HepG2 (cell line): ENCODE data around the gene AUP1. TPM values are rescaled to one million over a fixed set of nuclear protein-coding genes. Genes with fewer than 3 reads are reported as not detected.
A peak's percentile ranks its signal among the peaks of the same experiment; 100 is the strongest.

ENCODE experiments used
- ATF1 ChIP-seq: IDR thresholded peaks from 2 replicates; pipeline ENCODE4 v1.6.1; 2016; ENCODE audit warnings: mild to moderate bottlenecking, control low read depth
- CENPT ChIP-seq: sonication (generic); formaldehyde crosslinking; IDR thresholded peaks from 2 replicates; pipeline ENCODE4 v1.8.0; 2022; ENCODE audit warnings: low read depth, mild to moderate bottlenecking, moderate library complexity, missing genetic modification reagents
- IRX3 ChIP-seq: sonication (generic); formaldehyde crosslinking; IDR thresholded peaks from 2 replicates; pipeline ENCODE4 v1.8.1; 2023; ENCODE audit warnings: mild to moderate bottlenecking, low read depth, missing genetic modification reagents, borderline replicate concordance
- KMT2A ChIP-seq: sonication (generic); formaldehyde crosslinking; IDR thresholded peaks from 2 replicates; pipeline ENCODE4 v1.4.0; 2020; ENCODE audit warnings: missing genetic modification reagents
- SOX5 ChIP-seq: IDR thresholded peaks from 2 replicates; pipeline ENCODE4 v1.6.1; 2016; ENCODE audit warnings: borderline replicate concordance
- SUZ12 ChIP-seq: fragments of 150-350 bp; IDR thresholded peaks from 2 replicates; pipeline ENCODE4 v1.6.1; 2014; ENCODE audit warnings: low read depth, low read length
- TCF7L2 ChIP-seq: IDR thresholded peaks from 2 replicates; pipeline ENCODE4 v1.6.1; 2011; ENCODE audit warnings: mild to moderate bottlenecking, low read depth, low read length, moderate library complexity
- U2AF1 ChIP-seq: fragments of 200-400 bp; formaldehyde crosslinking; optimal IDR thresholded peaks from 2 replicates; pipeline ENCODE3; 2017; ENCODE audit warnings: mild to moderate bottlenecking, low read depth, low read length
- ZNF430 ChIP-seq: sonication (generic); formaldehyde crosslinking; IDR thresholded peaks from 2 replicates; pipeline ENCODE4 v1.9.0; 2021; ENCODE audit warnings: mild to moderate bottlenecking, missing genetic modification reagents
- ZNF546 ChIP-seq: sonication (generic); formaldehyde crosslinking; conservative IDR thresholded peaks from 2 replicates; pipeline ENCODE4 v1.8.1; 2023; ENCODE audit warnings: mild to moderate bottlenecking, missing genetic modification reagents
- ZNF557 ChIP-seq: sonication (generic); formaldehyde crosslinking; IDR thresholded peaks from 2 replicates; pipeline ENCODE4 v1.4.0; 2020; ENCODE audit warnings: missing genetic modification reagents
- ZNF572 ChIP-seq: sonication (generic); formaldehyde crosslinking; IDR thresholded peaks from 2 replicates; pipeline ENCODE4 v1.5.1; 2020; ENCODE audit warnings: mild to moderate bottlenecking, missing genetic modification reagents
- ZNF598 ChIP-seq: sonication (generic); formaldehyde crosslinking; IDR thresholded peaks from 2 replicates; pipeline ENCODE4 v1.5.1; 2020; ENCODE audit warnings: mild to moderate bottlenecking, missing genetic modification reagents, borderline replicate concordance
- ZSCAN20 ChIP-seq: sonication (generic); formaldehyde crosslinking; IDR thresholded peaks from 2 replicates; pipeline ENCODE4 v1.4.0; 2020; ENCODE audit warnings: missing genetic modification reagents, mild to moderate bottlenecking, borderline replicate concordance
- polyA plus RNA-seq, 8 experiments: library from polyadenylated mRNA; depleted of rRNA in 3 of 8; stranded (reverse) in 7 of 8; unstranded in 1 of 8; fragments of >200 nt; fragmentation: Illumina TruSeq in 4 of 8; extraction: Trizol in 4 of 8; gene quantifications; 2 replicates each; pipeline versions ENCODE4 v1.2.1 to v1.2.3, GENCODE V29; 2011 to 2016; ENCODE audit warnings: low read depth in 4 of 8, missing spikeins in 1 of 8, mixed read lengths in 1 of 8; ENCODE audit not compliant: insufficient read depth in 1 of 8
- total RNA-seq, 5 experiments: library from RNA; depleted of rRNA; stranded (reverse); fragments of >200 nt; fragmentation: Illumina TruSeq; extraction: Trizol; gene quantifications; 2 replicates each; pipeline ENCODE4 v1.2.3, GENCODE V29; 2016; ENCODE audit warnings: low read depth in 1 of 5
- TF ChIP-seq, protein P1 (sequence below): IDR thresholded peaks from 2 replicates; pipeline ENCODE4 v1.6.1; 2018; ENCODE audit warnings: missing genetic modification reagents, mild to moderate bottlenecking, missing compliant biosample characterization
- TF ChIP-seq, protein P2 (sequence below): sonication (generic); formaldehyde crosslinking; IDR thresholded peaks from 2 replicates; pipeline ENCODE4 v1.5.0; 2020; ENCODE audit warnings: mild to moderate bottlenecking, missing genetic modification reagents, borderline replicate concordance
- TF ChIP-seq, protein P3 (sequence below): sonication (generic); formaldehyde crosslinking; IDR thresholded peaks from 2 replicates; pipeline ENCODE4 v1.4.0; 2020; ENCODE audit warnings: missing genetic modification reagents
- TF ChIP-seq, protein P4 (sequence below): sonication (generic); formaldehyde crosslinking; IDR thresholded peaks from 2 replicates; pipeline ENCODE4 v1.4.0; 2020; ENCODE audit warnings: mild to moderate bottlenecking, missing genetic modification reagents, borderline replicate concordance

AUP1 gene
- total and polyA plus RNA-seq, 2 of the 13 experiments (the other 11 are each of a cell fraction or from before 2014, with no cell fraction given), result 174 to 267 TPM

DNA sequence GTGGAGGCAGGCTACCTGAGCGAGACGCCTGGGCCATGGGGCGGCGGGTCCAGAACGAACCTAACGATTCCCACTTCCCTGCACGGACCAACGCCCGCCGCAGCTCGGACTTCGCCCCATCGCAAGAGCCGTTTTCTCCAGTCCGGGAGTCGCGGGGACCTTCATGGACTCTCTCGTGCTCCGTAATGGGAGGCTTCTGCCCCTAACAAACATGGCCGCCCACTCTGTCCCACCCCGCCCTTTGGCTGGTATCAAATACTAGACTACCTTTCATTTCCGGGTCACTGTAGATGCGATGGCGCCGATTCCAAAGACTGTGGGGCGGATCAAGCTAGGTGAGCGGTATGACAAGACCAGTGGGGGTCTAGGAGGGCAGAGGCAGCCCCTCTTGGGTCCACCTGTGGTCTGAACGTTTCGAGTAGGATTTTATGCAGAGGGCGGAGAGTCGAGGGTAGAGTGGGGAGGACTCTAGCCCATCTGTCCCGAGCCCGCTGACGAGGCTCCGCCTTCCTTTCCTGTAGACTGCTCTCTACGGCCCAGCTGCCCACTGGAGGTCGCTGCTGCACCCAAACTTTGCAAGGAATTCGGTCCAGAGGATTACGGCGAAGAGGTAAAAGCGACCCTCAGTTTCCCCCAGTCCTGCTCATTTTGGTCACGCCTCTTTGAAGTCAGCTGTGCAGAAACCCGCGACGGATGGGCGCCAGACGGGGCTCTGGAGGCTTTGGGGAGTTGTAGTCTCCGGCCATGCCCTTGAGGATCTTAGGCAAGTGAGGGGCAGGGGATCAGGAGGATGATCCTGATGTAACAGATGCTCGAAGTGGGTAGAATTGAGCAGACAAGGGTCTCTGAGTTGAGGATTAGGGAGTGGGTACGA lies 46.5 kb downstream of the AUP1 start, which contains the start of the genes CCDC142 and TTC31 (continued):
- TF ChIP-seq, protein P1, sequence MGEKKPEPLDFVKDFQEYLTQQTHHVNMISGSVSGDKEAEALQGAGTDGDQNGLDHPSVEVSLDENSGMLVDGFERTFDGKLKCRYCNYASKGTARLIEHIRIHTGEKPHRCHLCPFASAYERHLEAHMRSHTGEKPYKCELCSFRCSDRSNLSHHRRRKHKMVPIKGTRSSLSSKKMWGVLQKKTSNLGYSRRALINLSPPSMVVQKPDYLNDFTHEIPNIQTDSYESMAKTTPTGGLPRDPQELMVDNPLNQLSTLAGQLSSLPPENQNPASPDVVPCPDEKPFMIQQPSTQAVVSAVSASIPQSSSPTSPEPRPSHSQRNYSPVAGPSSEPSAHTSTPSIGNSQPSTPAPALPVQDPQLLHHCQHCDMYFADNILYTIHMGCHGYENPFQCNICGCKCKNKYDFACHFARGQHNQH, result peak; percentile 90
- TF ChIP-seq ZSCAN20 (CRISPR knock-in tag) (0 out of 2 replicates have a peak, but pooled peaks have one; percentile 58), U2AF1 (peak; percentile 86), ZNF557 (CRISPR knock-in tag) (no peak), ZNF572 (CRISPR knock-in tag) (peak; percentile 83; the same call in 1 of the 2 replicates), SUZ12 (0 out of 2 replicates have a peak, but pooled peaks have one; percentile 1), ATF1 (CRISPR knock-in tag) (peak; percentile 84), IRX3 (CRISPR knock-in tag) (no peak), ZNF598 (CRISPR knock-in tag) (no peak), KMT2A (peak; percentile 87; the same call in 1 of the 2 replicates), SOX5 (peak; percentile 38; the same call in 1 of the 2 replicates), TCF7L2 (no peak), ZNF546 (peak; percentile 94; the same call in 1 of the 2 replicates), CENPT (CRISPR knock-in tag) (no peak; the same call in 1 of the 2 replicates), ZNF430 (CRISPR knock-in tag) (peak; percentile 92)
- TF ChIP-seq, protein P2, sequence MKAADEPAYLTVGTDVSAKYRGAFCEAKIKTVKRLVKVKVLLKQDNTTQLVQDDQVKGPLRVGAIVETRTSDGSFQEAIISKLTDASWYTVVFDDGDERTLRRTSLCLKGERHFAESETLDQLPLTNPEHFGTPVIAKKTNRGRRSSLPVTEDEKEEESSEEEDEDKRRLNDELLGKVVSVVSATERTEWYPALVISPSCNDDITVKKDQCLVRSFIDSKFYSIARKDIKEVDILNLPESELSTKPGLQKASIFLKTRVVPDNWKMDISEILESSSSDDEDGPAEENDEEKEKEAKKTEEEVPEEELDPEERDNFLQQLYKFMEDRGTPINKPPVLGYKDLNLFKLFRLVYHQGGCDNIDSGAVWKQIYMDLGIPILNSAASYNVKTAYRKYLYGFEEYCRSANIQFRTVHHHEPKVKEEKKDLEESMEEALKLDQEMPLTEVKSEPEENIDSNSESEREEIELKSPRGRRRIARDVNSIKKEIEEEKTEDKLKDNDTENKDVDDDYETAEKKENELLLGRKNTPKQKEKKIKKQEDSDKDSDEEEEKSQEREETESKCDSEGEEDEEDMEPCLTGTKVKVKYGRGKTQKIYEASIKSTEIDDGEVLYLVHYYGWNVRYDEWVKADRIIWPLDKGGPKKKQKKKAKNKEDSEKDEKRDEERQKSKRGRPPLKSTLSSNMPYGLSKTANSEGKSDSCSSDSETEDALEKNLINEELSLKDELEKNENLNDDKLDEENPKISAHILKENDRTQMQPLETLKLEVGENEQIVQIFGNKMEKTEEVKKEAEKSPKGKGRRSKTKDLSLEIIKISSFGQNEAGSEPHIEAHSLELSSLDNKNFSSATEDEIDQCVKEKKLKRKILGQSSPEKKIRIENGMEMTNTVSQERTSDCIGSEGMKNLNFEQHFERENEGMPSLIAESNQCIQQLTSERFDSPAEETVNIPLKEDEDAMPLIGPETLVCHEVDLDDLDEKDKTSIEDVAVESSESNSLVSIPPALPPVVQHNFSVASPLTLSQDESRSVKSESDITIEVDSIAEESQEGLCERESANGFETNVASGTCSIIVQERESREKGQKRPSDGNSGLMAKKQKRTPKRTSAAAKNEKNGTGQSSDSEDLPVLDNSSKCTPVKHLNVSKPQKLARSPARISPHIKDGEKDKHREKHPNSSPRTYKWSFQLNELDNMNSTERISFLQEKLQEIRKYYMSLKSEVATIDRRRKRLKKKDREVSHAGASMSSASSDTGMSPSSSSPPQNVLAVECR (CRISPR knock-in tag), result peak; percentile 95
- TF ChIP-seq, protein P3, sequence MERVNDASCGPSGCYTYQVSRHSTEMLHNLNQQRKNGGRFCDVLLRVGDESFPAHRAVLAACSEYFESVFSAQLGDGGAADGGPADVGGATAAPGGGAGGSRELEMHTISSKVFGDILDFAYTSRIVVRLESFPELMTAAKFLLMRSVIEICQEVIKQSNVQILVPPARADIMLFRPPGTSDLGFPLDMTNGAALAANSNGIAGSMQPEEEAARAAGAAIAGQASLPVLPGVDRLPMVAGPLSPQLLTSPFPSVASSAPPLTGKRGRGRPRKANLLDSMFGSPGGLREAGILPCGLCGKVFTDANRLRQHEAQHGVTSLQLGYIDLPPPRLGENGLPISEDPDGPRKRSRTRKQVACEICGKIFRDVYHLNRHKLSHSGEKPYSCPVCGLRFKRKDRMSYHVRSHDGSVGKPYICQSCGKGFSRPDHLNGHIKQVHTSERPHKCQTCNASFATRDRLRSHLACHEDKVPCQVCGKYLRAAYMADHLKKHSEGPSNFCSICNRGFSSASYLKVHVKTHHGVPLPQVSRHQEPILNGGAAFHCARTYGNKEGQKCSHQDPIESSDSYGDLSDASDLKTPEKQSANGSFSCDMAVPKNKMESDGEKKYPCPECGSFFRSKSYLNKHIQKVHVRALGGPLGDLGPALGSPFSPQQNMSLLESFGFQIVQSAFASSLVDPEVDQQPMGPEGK (CRISPR knock-in tag), result peak; percentile 53; the same call in 1 of the 2 replicates
- TF ChIP-seq, protein P4, sequence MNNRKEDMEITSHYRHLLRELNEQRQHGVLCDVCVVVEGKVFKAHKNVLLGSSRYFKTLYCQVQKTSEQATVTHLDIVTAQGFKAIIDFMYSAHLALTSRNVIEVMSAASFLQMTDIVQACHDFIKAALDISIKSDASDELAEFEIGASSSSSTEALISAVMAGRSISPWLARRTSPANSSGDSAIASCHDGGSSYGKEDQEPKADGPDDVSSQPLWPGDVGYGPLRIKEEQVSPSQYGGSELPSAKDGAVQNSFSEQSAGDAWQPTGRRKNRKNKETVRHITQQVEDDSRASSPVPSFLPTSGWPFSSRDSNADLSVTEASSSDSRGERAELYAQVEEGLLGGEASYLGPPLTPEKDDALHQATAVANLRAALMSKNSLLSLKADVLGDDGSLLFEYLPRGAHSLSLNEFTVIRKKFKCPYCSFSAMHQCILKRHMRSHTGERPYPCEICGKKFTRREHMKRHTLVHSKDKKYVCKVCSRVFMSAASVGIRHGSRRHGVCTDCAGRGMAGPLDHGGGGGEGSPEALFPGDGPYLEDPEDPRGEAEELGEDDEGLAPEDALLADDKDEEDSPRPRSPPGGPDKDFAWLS (CRISPR knock-in tag), result no peak; the same call in 1 of the 2 replicates
